Muscle of leg (tissue), 11 donors: Measurements from ENCODE around the gene POLR2L. TPM values are rescaled to one million over a fixed set of nuclear protein-coding genes. Genes with fewer than 3 reads are reported as not detected.

Source experiments
- DNase-seq: peaks from one replicate; pipeline ENCODE4 v3.0.0; 2013
- H3K27ac ChIP-seq: one replicate; pipeline ENCODE4 v1.5.1; 2013; ENCODE audit warnings: mild to moderate bottlenecking, low read length, control low read depth
- H3K27me3 ChIP-seq: one replicate; pipeline ENCODE4 v1.6.1; 2013; ENCODE audit warnings: low read length; ENCODE audit not compliant: control insufficient read depth, insufficient read depth
- H3K36me3 ChIP-seq: one replicate; pipeline ENCODE4 v1.6.1; 2013; ENCODE audit warnings: low read length; ENCODE audit not compliant: control insufficient read depth, insufficient read depth
- H3K4me1 ChIP-seq: one replicate; pipeline ENCODE4 v1.6.1; 2013; ENCODE audit warnings: low read length; ENCODE audit not compliant: control insufficient read depth, insufficient read depth
- H3K4me3 ChIP-seq: one replicate; pipeline ENCODE4 v1.5.1; 2013; ENCODE audit warnings: low read length, control low read depth
- H3K9me3 ChIP-seq: replicated peaks from 2 replicates; pipeline ENCODE4 v1.6.1; 2013; ENCODE audit warnings: low read depth, low read length; ENCODE audit not compliant: control insufficient read depth
- WGBS: methylation state at CpG from one replicate; pipeline ENCODE4 v1.1.5; 2013; ENCODE audit warnings: missing lambda C conversion rate; ENCODE audit not compliant: insufficient coverage; 5-methylcytosine and 5-hydroxymethylcytosine counted together
- polyA plus RNA-seq, 8 donors: library from polyadenylated mRNA; unstranded; fragments of 120-200 nt; gene quantifications; one replicate each; pipeline versions ENCODE4 v1.2.1 to v1.2.3, GENCODE V29; 2013; ENCODE audit warnings: inconsistent platforms in 1 of 8, low replicate concordance in 1 of 8; ENCODE audit not compliant: insufficient read length in 8 of 8, insufficient read depth in 1 of 8
- total RNA-seq: library from RNA; stranded (reverse); fragments of 120-200 nt; gene quantifications from one replicate; pipeline ENCODE4 v1.2.4, GENCODE V29; 2013

POLR2L gene
- total and polyA plus RNA-seq, 9 donors: 97.7 to 147 (median 120) TPM

DNA sequence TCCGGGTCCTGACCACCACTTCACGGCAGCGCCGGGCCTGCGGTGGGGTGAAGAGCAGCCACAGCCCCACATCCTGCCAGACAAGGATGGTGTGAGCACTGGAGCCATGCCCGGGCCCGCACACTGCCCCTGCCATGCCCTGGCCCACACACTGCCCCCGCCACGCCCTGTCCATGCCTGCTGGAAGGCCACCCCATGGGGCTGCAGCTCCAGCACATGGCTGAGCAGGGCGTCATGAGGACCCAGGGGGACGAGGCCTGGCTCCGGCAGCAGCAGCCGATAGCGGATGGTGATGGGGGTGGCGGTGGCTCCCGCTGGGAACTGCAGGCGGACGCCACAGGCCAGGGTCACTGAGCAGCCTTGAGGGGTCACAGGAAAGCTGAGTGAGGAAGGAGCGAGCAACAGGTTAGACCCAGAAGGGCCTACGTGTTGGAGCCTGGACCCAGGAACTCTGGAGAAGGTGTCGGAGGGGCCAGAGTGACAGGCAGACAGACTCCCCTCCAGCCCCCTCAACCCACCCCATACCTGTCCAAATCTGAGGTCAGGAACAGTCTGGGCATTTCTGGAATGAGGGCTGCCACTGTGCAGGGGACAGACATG is 40.2 kb downstream of the POLR2L start:
- H3K4me1 ChIP-seq: peaks cover 44% of the 10 kb centered on the region
- 93% methylated on average over 19 of the region's 21 CpGs for WGBS
- no peak for DNase-seq
- H3K27ac ChIP-seq: no peak overlapping the region
- no peaks in the 10 kb centered on the region for H3K9me3 ChIP-seq
- no peak overlapping the region for H3K4me3 ChIP-seq
- H3K27me3 ChIP-seq: no peaks in the 10 kb centered on the region
- peaks cover 32% of the 10 kb centered on the region for H3K36me3 ChIP-seq

DNA sequence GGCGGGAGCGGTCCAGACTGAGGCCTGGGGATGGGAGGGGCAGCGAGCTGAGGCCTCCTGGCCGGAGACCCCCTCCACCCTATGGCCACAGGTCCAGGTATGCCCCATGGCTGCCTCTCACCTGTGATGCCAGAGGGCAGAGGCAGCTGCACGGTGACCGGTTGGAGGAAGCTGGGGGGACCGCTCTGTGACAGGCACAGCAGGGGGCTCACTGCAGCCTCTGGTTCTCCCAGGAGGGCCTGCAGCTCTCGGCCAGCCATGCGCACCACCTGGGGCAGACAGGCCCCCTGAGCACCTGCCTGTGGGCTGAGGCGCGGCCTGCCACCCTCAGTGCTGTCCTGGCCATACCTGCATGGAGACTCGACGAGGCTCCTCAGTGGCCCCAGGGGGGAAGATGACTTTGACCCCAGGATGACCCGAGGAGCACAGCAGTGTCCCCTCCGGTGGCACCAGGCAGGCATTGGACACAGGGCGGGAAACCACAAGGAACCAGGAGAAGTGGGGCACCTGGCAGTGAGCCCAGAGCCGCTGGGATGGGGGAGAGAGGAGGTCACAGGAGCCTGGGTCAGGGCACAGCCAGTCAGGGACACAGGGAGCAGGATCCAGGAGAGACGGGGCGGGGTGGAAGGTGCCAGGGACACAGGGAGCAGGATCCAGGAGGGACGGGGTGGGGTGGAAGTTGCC is 41.1 kb downstream of the POLR2L start:
- no peaks in the 10 kb centered on the region for H3K9me3 ChIP-seq
- no peak overlapping the region for H3K27ac ChIP-seq
- peaks cover 53% of the 10 kb centered on the region for H3K4me1 ChIP-seq
- no peaks in the 10 kb centered on the region for H3K27me3 ChIP-seq
- DNase-seq: no peak
- 84% methylated on average over 16 of the region's 20 CpGs for WGBS
- H3K4me3 ChIP-seq: no peak overlapping the region
- peaks cover 32% of the 10 kb centered on the region for H3K36me3 ChIP-seq

DNA sequence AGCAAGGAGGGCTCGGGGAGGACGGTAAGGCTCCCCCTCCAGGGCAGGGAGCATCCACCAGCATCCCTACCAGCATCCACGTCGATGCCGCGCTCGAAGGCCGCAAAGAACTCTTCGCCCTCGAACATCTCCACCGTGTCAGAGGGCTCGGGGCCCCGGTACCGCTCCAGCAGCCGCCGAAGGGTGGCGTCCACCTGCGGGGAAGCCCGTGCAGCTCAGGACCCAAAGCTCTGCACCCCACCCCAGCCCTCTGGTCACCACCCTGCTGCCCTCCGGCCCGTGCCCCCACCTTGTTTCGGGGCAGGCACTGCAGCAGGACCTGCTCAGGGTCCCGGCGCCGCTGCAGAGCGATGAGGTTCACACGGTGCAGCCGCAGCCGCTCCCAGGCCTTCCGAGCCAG is 41.9 kb downstream of the POLR2L start:
- no peak for DNase-seq
- Histone ChIP-seq H3K9me3 (no peaks in the 10 kb centered on the region), H3K27me3 (no peaks in the 10 kb centered on the region), H3K27ac (no peak overlapping the region), H3K4me1 (peaks cover 54% of the 10 kb centered on the region), H3K4me3 (no peak overlapping the region), H3K36me3 (peaks cover 32% of the 10 kb centered on the region)
- WGBS: 88% methylated on average over 29 of the region's 30 CpGs

DNA sequence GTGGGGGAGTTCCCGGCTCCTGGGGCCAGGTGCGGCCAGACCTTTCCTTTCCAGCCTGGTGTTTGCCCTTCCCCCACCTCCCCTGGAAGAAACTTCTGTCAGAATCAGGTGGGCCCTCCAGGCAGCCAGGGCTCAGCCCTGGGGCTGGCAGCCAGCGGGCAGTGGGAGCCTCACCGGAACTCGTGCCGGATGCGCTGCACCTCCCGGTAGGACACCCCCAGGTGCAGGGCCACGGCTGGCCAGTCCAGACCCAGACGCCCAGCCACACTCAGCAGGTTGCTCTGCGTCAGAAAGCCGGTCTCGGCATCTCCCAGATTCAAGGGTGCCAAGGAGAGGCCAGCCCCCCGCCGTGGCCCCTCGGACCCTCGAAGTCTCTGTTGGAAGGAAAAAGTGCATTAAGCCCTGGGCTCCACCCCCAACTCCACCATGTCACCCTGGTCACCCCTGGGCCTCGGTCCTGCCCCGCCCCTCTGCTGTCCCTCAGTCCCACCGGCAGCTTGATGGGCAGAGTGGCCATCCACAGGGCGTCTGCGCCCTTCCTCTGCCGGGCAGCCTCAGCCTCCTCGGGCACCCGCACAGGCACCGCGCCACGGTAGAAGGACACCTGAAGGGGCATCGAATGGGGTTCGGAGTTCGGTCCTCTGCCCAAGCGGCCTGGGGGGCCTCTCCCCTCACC is 42.5 kb downstream of the POLR2L start:
- Histone ChIP-seq H3K36me3 (peaks cover 32% of the 10 kb centered on the region), H3K27ac (no peak overlapping the region), H3K4me3 (no peak overlapping the region), H3K9me3 (no peaks in the 10 kb centered on the region), H3K27me3 (no peaks in the 10 kb centered on the region), H3K4me1 (peaks cover 58% of the 10 kb centered on the region)
- DNase-seq: no peak
- WGBS: 90% methylated on average over 29 of the region's 32 CpGs

DNA sequence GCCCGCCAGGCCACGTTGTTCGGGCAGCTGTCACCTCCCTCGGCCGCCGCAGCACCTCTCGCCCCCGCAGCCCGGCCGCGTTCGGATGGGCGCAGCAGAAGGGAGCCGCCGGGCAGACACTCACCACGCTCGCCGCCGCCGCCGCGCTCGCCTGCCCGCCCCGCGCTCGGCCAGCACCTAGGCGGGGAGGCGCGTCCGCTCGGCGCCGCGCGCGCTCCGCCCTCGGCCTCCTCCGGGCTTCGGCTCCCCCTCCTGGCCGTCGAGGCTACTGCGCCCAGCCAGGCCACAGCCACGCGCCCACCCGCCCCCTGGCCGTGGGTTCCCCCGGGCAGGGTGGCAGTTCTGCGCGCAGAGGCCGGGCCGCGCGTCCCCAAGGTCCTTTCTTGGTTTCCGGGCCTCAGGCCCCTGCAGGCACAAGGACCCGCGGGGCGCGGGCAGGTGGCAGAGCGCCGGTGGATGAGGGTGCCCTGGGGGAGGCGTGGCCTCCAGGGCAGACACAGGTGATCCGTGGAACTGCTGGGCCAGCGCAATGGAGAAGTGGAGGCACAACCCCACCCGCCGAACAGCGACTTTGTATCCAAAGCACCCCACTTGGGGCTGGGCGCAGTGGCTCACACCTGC is 44.1 kb downstream of the POLR2L start, which contains the start of gene SLC25A22:
Gene SLC25A22, minus strand, starts transcription at position 189 of the 621 bp plus-strand sequence. CDS start 3,275 bp downstream, outside the sequence.
- peaks cover 55% of the 10 kb centered on the region for H3K4me1 ChIP-seq
- 5% methylated on average over 69 of the region's 69 CpGs for WGBS
- peaks cover 48% of the 10 kb centered on the region for H3K36me3 ChIP-seq
- DNase-seq: peak; percentile 92
- H3K27ac ChIP-seq: peak within 1 kb of the TSS; percentile 97
- H3K27me3 ChIP-seq: no peaks in the 10 kb centered on the region
- H3K9me3 ChIP-seq: no peaks in the 10 kb centered on the region
- peak within 1 kb of the TSS; percentile 75 for H3K4me3 ChIP-seq

DNA sequence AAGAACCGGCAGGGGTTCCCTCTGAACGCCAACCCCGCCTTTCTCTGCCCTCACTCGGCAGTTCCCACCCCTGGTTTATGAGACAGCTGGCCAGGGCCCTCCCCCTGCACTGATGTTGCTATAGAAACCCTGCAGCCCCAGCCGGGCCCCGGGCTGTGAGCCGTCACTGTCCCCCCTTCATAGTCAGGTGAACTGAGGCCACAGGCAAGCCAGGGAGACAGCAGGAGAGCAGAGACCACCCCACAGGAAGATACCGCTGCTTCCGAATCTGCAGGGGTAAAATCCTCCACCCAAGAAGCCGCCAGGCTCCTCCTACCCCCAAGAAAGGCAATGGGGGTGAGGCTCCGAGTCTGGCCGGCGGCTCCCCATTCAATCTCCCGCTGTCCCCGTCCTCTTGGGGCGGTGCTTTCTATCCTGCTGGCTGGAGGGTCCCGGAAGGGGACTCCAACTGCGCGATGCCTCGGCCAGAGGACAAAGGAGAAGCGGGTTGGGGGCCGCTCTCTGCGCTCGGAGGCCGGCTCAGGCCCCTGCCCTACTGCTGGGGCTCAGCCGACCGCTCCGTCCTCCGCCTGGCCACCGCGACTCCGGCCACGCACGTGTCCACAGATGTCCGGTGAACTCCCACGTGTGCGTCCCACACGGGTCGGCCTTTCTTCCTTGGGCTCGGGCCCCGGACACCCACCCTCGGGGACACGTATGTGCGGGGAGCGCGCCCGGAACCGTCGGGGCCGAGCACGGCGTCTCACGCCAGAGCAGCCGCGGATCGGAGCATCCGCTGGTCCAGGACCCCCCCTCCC is 44.8 kb downstream of the POLR2L start:
- peaks cover 48% of the 10 kb centered on the region for H3K4me1 ChIP-seq
- WGBS: under 1% methylated on average over 51 of the region's 57 CpGs

DNA sequence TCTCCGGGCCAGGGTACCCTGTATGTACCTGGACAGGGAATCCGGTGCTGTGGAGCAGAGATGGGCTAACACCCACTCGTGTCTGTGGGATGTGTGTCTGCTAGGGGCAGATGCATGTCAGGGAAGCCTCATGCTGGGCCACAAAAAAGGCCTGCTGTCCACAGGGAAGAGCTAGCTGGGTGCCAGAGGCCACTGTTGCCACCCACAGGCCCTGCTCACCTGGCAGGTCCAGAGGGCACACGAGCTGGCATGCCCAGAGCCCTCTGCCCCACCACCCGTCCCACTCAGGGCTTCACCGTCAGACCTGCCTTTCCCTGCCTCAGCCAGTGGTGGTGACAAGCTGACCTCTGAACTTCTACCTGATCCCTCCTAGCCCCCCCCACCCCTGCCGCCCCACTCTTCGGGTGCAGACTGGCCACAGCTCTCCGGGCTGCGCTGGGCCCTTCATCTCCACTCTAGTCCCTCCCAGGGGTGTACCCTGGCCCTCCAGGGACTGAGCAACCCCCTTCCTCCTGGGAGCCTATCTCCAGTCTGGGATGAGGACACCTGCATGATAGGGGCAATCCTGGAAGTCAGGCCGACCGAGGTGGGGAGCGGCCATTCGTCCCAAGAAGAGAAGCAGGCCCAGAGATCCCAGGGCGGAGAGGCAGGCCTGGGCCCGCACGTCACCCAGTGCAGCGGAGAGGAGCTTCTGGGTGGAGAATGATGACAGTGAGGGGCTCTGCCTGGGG is 45.6 kb downstream of the POLR2L start:
- peak overlapping the region; percentile 75 for H3K4me3 ChIP-seq
- WGBS: 24% methylated on average over 15 of the region's 18 CpGs
- no peaks in the 10 kb centered on the region for H3K27me3 ChIP-seq
- peak; percentile 40 for DNase-seq
- H3K36me3 ChIP-seq: peaks cover 46% of the 10 kb centered on the region
- H3K9me3 ChIP-seq: no peaks in the 10 kb centered on the region
- H3K4me1 ChIP-seq: peaks cover 46% of the 10 kb centered on the region
- H3K27ac ChIP-seq: peak overlapping the region; percentile 97

More for the DNA sequence above, 44.8 kb downstream of the POLR2L start:
- Histone ChIP-seq H3K4me3 (peak overlapping the region; percentile 75), H3K9me3 (no peaks in the 10 kb centered on the region), H3K36me3 (peaks cover 47% of the 10 kb centered on the region), H3K27me3 (no peaks in the 10 kb centered on the region), H3K27ac (peak overlapping the region; percentile 97)
- DNase-seq: peak; percentile 94

DNA sequence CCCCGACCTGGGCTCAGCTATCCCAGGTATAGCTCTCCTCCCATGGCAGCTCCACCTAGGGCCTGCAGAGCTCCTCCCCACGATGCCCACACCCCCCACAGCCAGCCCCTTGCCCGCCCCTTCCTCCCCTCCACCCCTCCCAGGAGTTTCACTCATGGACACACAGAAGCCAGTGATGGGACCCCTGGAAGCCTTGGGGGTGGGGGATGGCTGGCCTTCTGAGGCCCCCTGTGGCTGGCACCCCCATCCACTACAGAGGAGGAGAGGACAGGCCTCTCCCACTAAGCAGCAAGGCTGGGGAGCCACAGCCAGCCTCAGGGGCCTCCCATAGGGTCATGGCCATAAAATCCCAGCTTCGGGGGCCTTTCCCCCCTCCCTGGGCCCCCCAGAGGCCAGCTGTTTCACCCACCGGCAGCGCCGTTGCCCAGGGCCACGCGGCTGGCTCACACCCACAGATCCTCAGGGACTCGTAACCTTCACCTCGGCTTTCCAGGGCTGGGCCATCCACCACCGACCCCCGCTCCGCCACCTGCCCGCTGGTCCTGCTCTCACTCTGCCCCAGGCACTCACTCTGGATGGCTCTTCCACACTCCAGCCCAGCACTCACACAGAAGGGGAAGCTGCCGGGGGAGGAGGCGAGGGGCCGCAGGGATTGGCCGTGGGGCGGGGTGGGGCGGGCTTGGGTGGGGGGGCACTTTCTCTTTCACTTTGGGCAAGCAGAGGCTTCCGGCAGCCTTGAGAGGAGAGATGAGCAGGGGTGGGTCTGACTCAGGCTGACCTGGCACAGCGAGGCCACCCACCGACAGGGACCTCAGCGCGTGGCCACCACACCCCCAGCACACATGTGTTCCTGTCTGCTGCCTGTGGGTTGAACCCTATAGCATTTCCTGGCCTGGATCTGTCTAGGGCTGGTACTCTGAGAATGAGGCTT is 46.4 kb downstream of the POLR2L start:
- H3K4me1 ChIP-seq: peaks cover 46% of the 10 kb centered on the region
- WGBS: 7% methylated on average over 13 of the region's 26 CpGs
- H3K4me3 ChIP-seq: peak overlapping the region; percentile 75
- peaks cover 44% of the 10 kb centered on the region for H3K36me3 ChIP-seq
- peak overlapping the region; percentile 97 for H3K27ac ChIP-seq
- peak; percentile 88 for DNase-seq
- no peaks in the 10 kb centered on the region for H3K9me3 ChIP-seq
- H3K27me3 ChIP-seq: no peaks in the 10 kb centered on the region
